DND-41 (cell line): Measurements from ENCODE around the gene PHRF1.

Source experiments
- ATAC-seq: fragments of 200-7000 bp; cut with Tn5 transposase; 3 replicates; pipeline ENCODE4 v1.9.1; 2021; ENCODE audit warnings: low read depth; ENCODE audit not compliant: insufficient read depth
- DNase-seq: peaks from one replicate; pipeline ENCODE4 v3.0.0-alpha.2; 2020
- H2AFZ ChIP-seq: 2 replicates; pipeline ENCODE4 v1.6.0; 2012; ENCODE audit warnings: low read depth, low read length
- H3K27ac ChIP-seq: 2 replicates; pipeline ENCODE4 v1.5.1; 2012; ENCODE audit warnings: low read length, inconsistent platforms
- H3K27me3 ChIP-seq: fragments of 200-600 bp; sonication (generic); 2 replicates; pipeline ENCODE4 v1.6.0; 2012; ENCODE audit warnings: low read length, mild to moderate bottlenecking, inconsistent platforms; ENCODE audit not compliant: insufficient read depth, poor library complexity
- H3K36me3 ChIP-seq: 2 replicates; pipeline ENCODE4 v1.5.1; 2012; ENCODE audit warnings: low read length, inconsistent platforms; ENCODE audit not compliant: insufficient read depth
- H3K4me1 ChIP-seq: 2 replicates; pipeline ENCODE4 v1.5.1; 2012; ENCODE audit warnings: mild to moderate bottlenecking, low read length; ENCODE audit not compliant: insufficient read depth
- H3K4me2 ChIP-seq: 2 replicates; pipeline ENCODE4 v1.6.0; 2012; ENCODE audit warnings: mild to moderate bottlenecking, moderate library complexity, low read length, inconsistent platforms; ENCODE audit not compliant: insufficient read depth
- H3K4me3 ChIP-seq, 2 experiments: fragments of 200-600 bp in 1 of 2; shearing (Covaris generic) in 1 of 2; 2 replicates each; pipeline ENCODE4 v1.5.1; 2012 to 2016; ENCODE audit warnings: inconsistent platforms in 2 of 2, low read length in 2 of 2, mild to moderate bottlenecking in 2 of 2, low read depth in 1 of 2, moderate library complexity in 1 of 2
- H3K79me2 ChIP-seq: 2 replicates; pipeline ENCODE4 v1.6.0; 2012; ENCODE audit warnings: low read length, inconsistent platforms; ENCODE audit not compliant: insufficient read depth
- H3K9ac ChIP-seq: 2 replicates; pipeline ENCODE4 v1.6.0; 2012; ENCODE audit warnings: low read depth, mild to moderate bottlenecking, inconsistent platforms, low read length, moderate library complexity
- H3K9me3 ChIP-seq: 2 replicates; pipeline ENCODE4 v1.5.1; 2012; ENCODE audit warnings: low read length, moderate library complexity, mild to moderate bottlenecking, inconsistent platforms; ENCODE audit not compliant: insufficient read depth, severe bottlenecking
- H4K20me1 ChIP-seq: 2 replicates; pipeline ENCODE4 v1.6.0; 2012; ENCODE audit warnings: low read length; ENCODE audit not compliant: insufficient read depth
- EZH2 ChIP-seq: IDR thresholded peaks from 3 replicates; pipeline ENCODE4 v1.6.1; 2012; ENCODE audit warnings: borderline replicate concordance, low read depth, mild to moderate bottlenecking, moderate library complexity, low read length, inconsistent platforms; ENCODE audit not compliant: severe bottlenecking
- TF ChIP-seq, protein P1 (sequence below): IDR thresholded peaks from 2 replicates; pipeline ENCODE4 v1.5.1; 2012; ENCODE audit warnings: borderline replicate concordance, low read length, moderate library complexity, mild to moderate bottlenecking; ENCODE audit not compliant: poor library complexity, severe bottlenecking; ENCODE audit errors: extremely low read depth

Gene PHRF1

DNA sequence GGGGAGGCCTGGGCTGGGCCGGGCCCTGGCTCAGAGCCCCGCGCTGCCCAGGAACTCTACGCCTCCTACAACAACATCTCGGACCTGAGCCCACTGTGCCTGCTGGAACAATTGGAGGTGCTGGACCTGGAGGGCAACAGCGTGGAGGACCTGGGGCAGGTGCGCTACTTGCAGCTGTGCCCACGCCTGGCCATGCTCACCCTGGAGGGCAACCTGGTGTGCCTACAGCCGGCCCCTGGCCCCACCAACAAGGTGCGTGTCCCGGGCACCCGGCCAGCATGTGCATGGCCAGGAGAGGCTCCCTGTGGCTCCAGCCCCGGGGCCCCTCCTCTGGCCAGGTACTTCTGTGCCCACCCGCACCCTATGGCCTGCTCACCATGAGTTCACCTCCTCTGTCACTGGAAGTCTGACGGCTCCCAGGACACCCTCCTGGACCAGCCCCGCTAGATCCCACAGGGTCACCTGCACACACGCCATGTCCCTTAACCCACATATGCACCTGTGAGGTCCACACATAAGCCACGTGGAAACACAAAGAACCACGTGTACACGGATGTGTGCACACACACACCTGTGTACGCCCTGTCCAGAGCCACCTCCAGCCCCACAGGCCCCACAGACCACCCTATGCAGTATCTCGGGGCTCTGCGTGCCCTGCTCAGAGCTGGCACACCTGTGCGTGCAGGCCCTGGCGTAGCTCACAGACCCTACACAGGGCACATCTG lies 26.1 kb upstream of the PHRF1 start:
- no peak overlapping the region for H3K4me2 ChIP-seq
- H3K4me3 ChIP-seq, result no peak overlapping the region
- no peak overlapping the region for H2AFZ ChIP-seq
- DNase-seq (no peak), ATAC-seq (no peak)
- no peaks in the 10 kb centered on the region for H3K9me3 ChIP-seq
- no peak for TF ChIP-seq EZH2
- TF ChIP-seq, protein P1, sequence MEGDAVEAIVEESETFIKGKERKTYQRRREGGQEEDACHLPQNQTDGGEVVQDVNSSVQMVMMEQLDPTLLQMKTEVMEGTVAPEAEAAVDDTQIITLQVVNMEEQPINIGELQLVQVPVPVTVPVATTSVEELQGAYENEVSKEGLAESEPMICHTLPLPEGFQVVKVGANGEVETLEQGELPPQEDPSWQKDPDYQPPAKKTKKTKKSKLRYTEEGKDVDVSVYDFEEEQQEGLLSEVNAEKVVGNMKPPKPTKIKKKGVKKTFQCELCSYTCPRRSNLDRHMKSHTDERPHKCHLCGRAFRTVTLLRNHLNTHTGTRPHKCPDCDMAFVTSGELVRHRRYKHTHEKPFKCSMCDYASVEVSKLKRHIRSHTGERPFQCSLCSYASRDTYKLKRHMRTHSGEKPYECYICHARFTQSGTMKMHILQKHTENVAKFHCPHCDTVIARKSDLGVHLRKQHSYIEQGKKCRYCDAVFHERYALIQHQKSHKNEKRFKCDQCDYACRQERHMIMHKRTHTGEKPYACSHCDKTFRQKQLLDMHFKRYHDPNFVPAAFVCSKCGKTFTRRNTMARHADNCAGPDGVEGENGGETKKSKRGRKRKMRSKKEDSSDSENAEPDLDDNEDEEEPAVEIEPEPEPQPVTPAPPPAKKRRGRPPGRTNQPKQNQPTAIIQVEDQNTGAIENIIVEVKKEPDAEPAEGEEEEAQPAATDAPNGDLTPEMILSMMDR, result no peak
- H3K27ac ChIP-seq, result no peak overlapping the region
- no peaks in the 10 kb centered on the region for H3K27me3 ChIP-seq
- no peaks in the 10 kb centered on the region for H3K36me3 ChIP-seq
- H3K9ac ChIP-seq, result no peak overlapping the region
- H3K4me1 ChIP-seq, result peaks cover 6% of the 10 kb centered on the region
- H3K79me2 ChIP-seq, result no peaks in the 10 kb centered on the region
- H4K20me1 ChIP-seq, result no peaks in the 10 kb centered on the region

- Histone ChIP-seq H2AFZ (no peak overlapping the region), H3K27me3 (no peaks in the 10 kb centered on the region), H3K4me1 (peaks cover 11% of the 10 kb centered on the region), H4K20me1 (no peaks in the 10 kb centered on the region), H3K4me3 (no peak overlapping the region), H3K9ac (no peak overlapping the region), H3K27ac (no peak overlapping the region), H3K36me3 (no peaks in the 10 kb centered on the region), H3K9me3 (no peaks in the 10 kb centered on the region), H3K79me2 (no peaks in the 10 kb centered on the region), H3K4me2 (no peak overlapping the region)
- DNase-seq, result no peak
- no peak for ATAC-seq
- TF ChIP-seq, protein P1, result no peak
- no peak for TF ChIP-seq EZH2
These were observed 25.6 kb upstream of the PHRF1 start for GRCh38 chr11:550746-551085.

DNA sequence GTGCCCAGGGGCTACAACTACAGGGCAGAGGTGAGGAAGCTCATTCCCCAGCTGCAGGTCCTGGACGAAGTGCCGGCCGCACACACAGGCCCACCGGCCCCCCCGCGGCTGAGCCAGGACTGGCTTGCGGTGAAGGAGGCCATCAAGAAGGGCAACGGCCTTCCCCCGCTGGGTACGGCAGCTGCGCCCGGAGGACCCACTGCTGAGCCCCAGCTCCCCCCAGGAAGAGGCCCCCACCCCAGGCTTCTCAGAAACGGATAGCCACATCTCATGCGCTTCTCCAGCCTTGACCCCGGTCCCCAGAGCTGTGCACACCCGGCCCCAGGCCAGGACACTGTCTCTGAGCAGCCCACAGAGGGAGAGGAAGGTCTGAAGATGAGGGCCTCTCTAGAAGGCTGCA lies 25.1 kb upstream of the PHRF1 start:
- Histone ChIP-seq H4K20me1 (no peaks in the 10 kb centered on the region), H3K27ac (no peak overlapping the region), H3K9ac (no peak overlapping the region), H3K4me3 (no peak overlapping the region), H2AFZ (no peak overlapping the region), H3K9me3 (no peaks in the 10 kb centered on the region), H3K4me2 (no peak overlapping the region), H3K4me1 (peaks cover 12% of the 10 kb centered on the region), H3K36me3 (no peaks in the 10 kb centered on the region), H3K27me3 (no peaks in the 10 kb centered on the region), H3K79me2 (no peaks in the 10 kb centered on the region)
- ATAC-seq (no peak), DNase-seq (no peak)
- no peak for TF ChIP-seq EZH2

DNA sequence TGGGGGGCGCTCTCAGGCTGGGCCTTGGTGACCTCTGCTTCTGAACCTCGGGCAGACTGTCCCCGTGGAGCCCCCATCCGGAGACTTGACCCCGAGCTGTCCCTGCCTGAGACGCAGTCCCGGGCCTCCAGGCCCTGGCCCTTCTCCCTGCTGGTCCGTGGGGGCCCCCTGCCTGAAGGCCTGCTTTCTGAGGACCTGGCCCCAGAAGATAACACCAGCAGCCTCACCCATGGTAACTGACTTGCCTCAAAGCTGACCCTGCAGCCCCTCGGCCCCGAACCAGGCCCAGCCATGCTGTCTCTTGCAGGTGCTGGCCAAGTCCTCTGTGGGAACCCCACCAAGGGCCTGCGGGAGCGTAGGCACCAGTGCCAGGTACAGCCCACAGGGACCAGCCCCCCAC lies 24.7 kb upstream of the PHRF1 start:
- Histone ChIP-seq H3K27me3 (no peaks in the 10 kb centered on the region), H3K36me3 (no peaks in the 10 kb centered on the region), H3K4me2 (no peak overlapping the region), H3K4me1 (peaks cover 15% of the 10 kb centered on the region), H3K27ac (no peak overlapping the region), H3K4me3 (no peak overlapping the region), H3K9me3 (no peaks in the 10 kb centered on the region), H3K79me2 (no peaks in the 10 kb centered on the region), H4K20me1 (no peaks in the 10 kb centered on the region), H3K9ac (no peak overlapping the region), H2AFZ (no peak overlapping the region)
- TF ChIP-seq, protein P1, result no peak
- no peak for TF ChIP-seq EZH2
- DNase-seq, result no peak
- no peak for ATAC-seq
